ENCODE data around the gene PTPN4.
A peak's percentile ranks its signal among the peaks of the same experiment; 100 is the strongest.

PTPN4 gene

DNA sequence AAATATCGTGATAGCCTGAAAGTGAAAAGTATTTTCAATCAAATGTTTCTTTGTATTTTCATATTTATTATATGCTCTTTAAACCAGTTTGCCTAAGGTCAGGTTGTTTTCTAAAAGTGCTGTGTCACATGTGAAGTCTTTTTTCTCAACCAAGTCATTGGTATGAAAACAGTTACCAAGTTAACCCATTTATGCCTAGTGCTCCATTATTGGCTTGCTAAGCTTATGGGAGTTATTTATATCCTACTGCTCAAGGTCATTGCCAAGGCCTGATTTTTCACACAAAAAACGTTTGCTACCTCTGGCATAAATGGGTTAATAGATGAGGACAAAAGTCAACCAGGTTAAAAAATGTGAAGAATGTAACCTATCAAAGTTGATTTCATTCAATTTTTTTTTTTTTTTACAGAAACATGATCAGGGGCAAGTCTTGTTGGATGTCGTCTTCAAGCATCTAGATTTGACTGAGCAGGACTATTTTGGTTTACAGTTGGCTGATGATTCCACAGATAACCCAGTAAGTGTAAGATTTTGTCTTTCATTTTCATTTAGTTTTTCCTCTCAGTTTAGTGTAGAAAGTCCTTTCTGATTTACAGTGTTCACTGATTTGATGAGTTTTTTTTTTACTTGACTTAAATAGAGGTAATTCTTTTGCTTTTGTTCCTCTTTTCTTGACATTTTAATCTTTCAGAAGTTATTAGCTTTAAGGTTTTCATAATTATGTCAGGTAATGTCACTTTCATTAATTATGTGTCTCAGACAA, 102.6 kb downstream of the PTPN4 start:
- TF ChIP-seq CTCF (IDR thresholded peaks at IDR 0.05; ENCODE audit: extremely low read depth, insufficient read depth, missing control alignments), result no peak
- in situ Hi-C loops (cut with MboI; ENCODE audit: low pct_unique_long_range_greater_than_20kb, low sequenced_read_pairs, unreplicated experiment), result no loop called here
- peak; percentile 30 for DNase-seq (ENCODE audit: low spot score)

- in situ Hi-C loops (cut with MboI; ENCODE audit: low pct_unique_long_range_greater_than_20kb, low sequenced_read_pairs, unreplicated experiment), result no loop called here
- no peak for TF ChIP-seq CTCF (IDR thresholded peaks at IDR 0.05; ENCODE audit: extremely low read depth, insufficient read depth, missing control alignments)
- no peak for DNase-seq (ENCODE audit: low spot score)
Measured at GRCh38 chr2:119864318-119864717, 104.6 kb downstream of the PTPN4 start.

GRCh38 chr2:119871725-119872124, 112.0 kb downstream of the PTPN4 start:
- DNase-seq (ENCODE audit: low spot score), result no peak

GRCh38 chr2:119873350-119874315, 113.9 kb downstream of the PTPN4 start:
- no peak for TF ChIP-seq CTCF (IDR thresholded peaks at IDR 0.05; ENCODE audit: extremely low read depth, insufficient read depth, missing control alignments)
- no peak for DNase-seq (ENCODE audit: low spot score)
- in situ Hi-C loops (cut with MboI; ENCODE audit: low pct_unique_long_range_greater_than_20kb, low sequenced_read_pairs, unreplicated experiment), result no loop called here

More at GRCh38 chr2:119871725-119872124, 112.0 kb downstream of the PTPN4 start:
- in situ Hi-C loops (cut with MboI; ENCODE audit: low pct_unique_long_range_greater_than_20kb, low sequenced_read_pairs, unreplicated experiment), result no loop called here
- TF ChIP-seq CTCF (IDR thresholded peaks at IDR 0.05; ENCODE audit: extremely low read depth, insufficient read depth, missing control alignments), result no peak

GRCh38 chr2:119879502-119879901, 119.8 kb downstream of the PTPN4 start:
- in situ Hi-C loops (cut with MboI; ENCODE audit: low pct_unique_long_range_greater_than_20kb, low sequenced_read_pairs, unreplicated experiment), result no loop called here
- TF ChIP-seq CTCF (IDR thresholded peaks at IDR 0.05; ENCODE audit: extremely low read depth, insufficient read depth, missing control alignments), result no peak
- DNase-seq (ENCODE audit: low spot score), result no peak

DNA sequence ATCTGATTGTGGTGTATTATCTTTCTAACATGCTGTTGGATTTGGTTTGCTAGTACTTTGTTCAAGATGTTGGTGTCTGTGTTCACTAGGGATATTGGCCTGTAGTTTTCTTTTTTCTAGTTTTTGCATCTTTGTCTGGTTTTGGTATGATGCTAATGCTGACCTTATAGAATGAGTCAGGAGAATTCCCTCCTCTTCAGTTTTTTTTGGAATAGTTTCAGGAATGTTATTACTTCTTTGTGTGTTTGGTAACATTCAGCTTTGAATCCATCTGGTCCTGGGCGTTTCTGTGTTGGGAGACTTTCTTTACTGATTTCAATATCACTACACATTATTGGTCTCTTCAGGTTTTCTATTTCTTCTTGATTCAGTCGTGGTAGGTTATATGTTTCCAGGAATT, 129.0 kb downstream of the PTPN4 start:
- in situ Hi-C loops (cut with MboI; ENCODE audit: low pct_unique_long_range_greater_than_20kb, low sequenced_read_pairs, unreplicated experiment), result no loop called here
- TF ChIP-seq CTCF (IDR thresholded peaks at IDR 0.05; ENCODE audit: extremely low read depth, insufficient read depth, missing control alignments), result no peak
- DNase-seq (ENCODE audit: low spot score), result no peak

Data from GM13977 (cell line).